ENCODE data around the gene RAPGEF3.

GRCh38 chr12:47758834-47759690, at the start of gene RAPGEF3:
- no peak for TF ChIP-seq EZH2phosphoT487 (IDR thresholded peaks at IDR 0.05; ENCODE audit: borderline replicate concordance)
- peak; percentile 52 for TF ChIP-seq CTCF (conservative IDR thresholded peaks at IDR 0.05; ENCODE audit: low read length)
